MM.1S (cell line): ENCODE results near the gene NTN5.

Experiments used
- DNase-seq: peaks from one replicate; pipeline ENCODE4 v3.0.0-alpha.2; 2015
- H2AFZ ChIP-seq: fragments of 300-600 bp; sonication (generic); 2 replicates; pipeline ENCODE4 v1.6.0; 2016; ENCODE audit warnings: antibody characterized with exemption, low read length
- H3F3A ChIP-seq: fragments of 300-600 bp; sonication (generic); 2 replicates; pipeline ENCODE4 v1.6.1; 2016; ENCODE audit warnings: mild to moderate bottlenecking, antibody characterized with exemption, low read length, moderate library complexity, mixed read lengths; ENCODE audit not compliant: insufficient read depth
- H3K27ac ChIP-seq: fragments of 300-600 bp; sonication (generic); 2 replicates; pipeline ENCODE4 v1.5.1; 2016; ENCODE audit warnings: mild to moderate bottlenecking, low read length
- H3K27me3 ChIP-seq: fragments of 300-600 bp; sonication (generic); replicated peaks from 2 replicates; pipeline ENCODE4 v1.6.0; 2016; ENCODE audit warnings: low read length; ENCODE audit not compliant: insufficient read depth
- H3K36me3 ChIP-seq: fragments of 300-600 bp; sonication (generic); replicated peaks from 2 replicates; pipeline ENCODE4 v1.6.1; 2016; ENCODE audit warnings: mild to moderate bottlenecking, low read length, mixed read lengths; ENCODE audit not compliant: insufficient read depth
- H3K4me1 ChIP-seq: fragments of 300-600 bp; sonication (generic); 2 replicates; pipeline ENCODE4 v1.6.1; 2016; ENCODE audit warnings: low read length, mixed read lengths
- H3K4me2 ChIP-seq: fragments of 300-600 bp; sonication (generic); 2 replicates; pipeline ENCODE4 v1.6.0; 2016; ENCODE audit warnings: low read depth, low read length
- H3K4me3 ChIP-seq: fragments of 300-600 bp; sonication (generic); 2 replicates; pipeline ENCODE4 v1.5.1; 2016; ENCODE audit warnings: low read length, mixed read lengths
- H3K79me2 ChIP-seq: fragments of 300-600 bp; sonication (generic); 2 replicates; pipeline ENCODE4 v1.6.1; 2016; ENCODE audit warnings: mixed run types, low read length, mixed read lengths
- H3K9ac ChIP-seq: fragments of 300-600 bp; sonication (generic); 2 replicates; pipeline ENCODE4 v1.6.1; 2016; ENCODE audit warnings: low read length, mixed read lengths
- H3K9me2 ChIP-seq: fragments of 300-600 bp; sonication (generic); replicated peaks from 2 replicates; pipeline ENCODE4 v1.6.1; 2016; ENCODE audit warnings: mild to moderate bottlenecking, low read length, mixed read lengths; ENCODE audit not compliant: insufficient read depth
- H3K9me3 ChIP-seq: fragments of 300-600 bp; sonication (generic); replicated peaks from 2 replicates; pipeline ENCODE4 v1.6.1; 2016; ENCODE audit warnings: mild to moderate bottlenecking, low read length, mixed read lengths; ENCODE audit not compliant: insufficient read depth
- H4K20me1 ChIP-seq: fragments of 300-600 bp; sonication (generic); 2 replicates; pipeline ENCODE4 v1.6.1; 2016; ENCODE audit warnings: mild to moderate bottlenecking, low read length, moderate library complexity, mixed read lengths; ENCODE audit not compliant: insufficient read depth
- EZH2 ChIP-seq: fragments of 300-600 bp; sonication (generic); optimal IDR thresholded peaks from 2 replicates; pipeline ENCODE3; 2017; ENCODE audit warnings: low read depth, mild to moderate bottlenecking, antibody characterized with exemption, low read length, mixed read lengths
- EZH2phosphoT487 ChIP-seq: fragments of 300-600 bp; sonication (generic); IDR thresholded peaks from 2 replicates; pipeline ENCODE4 v1.6.1; 2018; ENCODE audit warnings: antibody characterized with exemption, low read length
- TF ChIP-seq, protein P1 (sequence below): fragments of 300-600 bp; sonication (generic); IDR thresholded peaks from 2 replicates; pipeline ENCODE4 v1.5.1; 2016; ENCODE audit warnings: antibody characterized with exemption, low read length, mixed read lengths

NTN5 gene

GRCh38 chr19:48654299-48655059, 18.3 kb downstream of the NTN5 start:
- Histone ChIP-seq H3K27me3 (peaks cover 48% of the 10 kb centered on the region), H3K79me2 (no peaks in the 10 kb centered on the region), H3K4me1 (0 out of 2 replicates have a peak, but pooled peaks cover under 1% of the 10 kb centered on the region), H3K36me3 (no peaks in the 10 kb centered on the region), H2AFZ (no peak overlapping the region), H3K4me2 (no peak overlapping the region), H3K27ac (no peak overlapping the region), H3K9me2 (no peaks in the 10 kb centered on the region), H3K4me3 (no peak overlapping the region), H3K9ac (no peak overlapping the region), H4K20me1 (no peaks in the 10 kb centered on the region), H3F3A (no peaks in the 10 kb centered on the region), H3K9me3 (no peaks in the 10 kb centered on the region)
- no peak for DNase-seq
- TF ChIP-seq, protein P1, sequence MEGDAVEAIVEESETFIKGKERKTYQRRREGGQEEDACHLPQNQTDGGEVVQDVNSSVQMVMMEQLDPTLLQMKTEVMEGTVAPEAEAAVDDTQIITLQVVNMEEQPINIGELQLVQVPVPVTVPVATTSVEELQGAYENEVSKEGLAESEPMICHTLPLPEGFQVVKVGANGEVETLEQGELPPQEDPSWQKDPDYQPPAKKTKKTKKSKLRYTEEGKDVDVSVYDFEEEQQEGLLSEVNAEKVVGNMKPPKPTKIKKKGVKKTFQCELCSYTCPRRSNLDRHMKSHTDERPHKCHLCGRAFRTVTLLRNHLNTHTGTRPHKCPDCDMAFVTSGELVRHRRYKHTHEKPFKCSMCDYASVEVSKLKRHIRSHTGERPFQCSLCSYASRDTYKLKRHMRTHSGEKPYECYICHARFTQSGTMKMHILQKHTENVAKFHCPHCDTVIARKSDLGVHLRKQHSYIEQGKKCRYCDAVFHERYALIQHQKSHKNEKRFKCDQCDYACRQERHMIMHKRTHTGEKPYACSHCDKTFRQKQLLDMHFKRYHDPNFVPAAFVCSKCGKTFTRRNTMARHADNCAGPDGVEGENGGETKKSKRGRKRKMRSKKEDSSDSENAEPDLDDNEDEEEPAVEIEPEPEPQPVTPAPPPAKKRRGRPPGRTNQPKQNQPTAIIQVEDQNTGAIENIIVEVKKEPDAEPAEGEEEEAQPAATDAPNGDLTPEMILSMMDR, result no peak
- TF ChIP-seq EZH2phosphoT487 (no peak), EZH2 (no peak)

GRCh38 chr19:48651683-48652048, 21.2 kb downstream of the NTN5 start:
- Histone ChIP-seq H3K27me3 (peaks cover 32% of the 10 kb centered on the region), H3K27ac (no peak overlapping the region), H3K79me2 (no peaks in the 10 kb centered on the region), H3K36me3 (no peaks in the 10 kb centered on the region), H3F3A (no peaks in the 10 kb centered on the region; the same call in 1 of the 2 replicates), H4K20me1 (no peaks in the 10 kb centered on the region), H2AFZ (no peak overlapping the region), H3K4me3 (no peak overlapping the region), H3K9me2 (no peaks in the 10 kb centered on the region), H3K4me2 (no peak overlapping the region), H3K9me3 (no peaks in the 10 kb centered on the region), H3K9ac (no peak overlapping the region), H3K4me1 (peaks cover 7% of the 10 kb centered on the region; the same call in 1 of the 2 replicates)
- DNase-seq, result no peak
- TF ChIP-seq EZH2phosphoT487, result no peak
- no peak for TF ChIP-seq EZH2
- TF ChIP-seq, protein P1, result no peak

DNA sequence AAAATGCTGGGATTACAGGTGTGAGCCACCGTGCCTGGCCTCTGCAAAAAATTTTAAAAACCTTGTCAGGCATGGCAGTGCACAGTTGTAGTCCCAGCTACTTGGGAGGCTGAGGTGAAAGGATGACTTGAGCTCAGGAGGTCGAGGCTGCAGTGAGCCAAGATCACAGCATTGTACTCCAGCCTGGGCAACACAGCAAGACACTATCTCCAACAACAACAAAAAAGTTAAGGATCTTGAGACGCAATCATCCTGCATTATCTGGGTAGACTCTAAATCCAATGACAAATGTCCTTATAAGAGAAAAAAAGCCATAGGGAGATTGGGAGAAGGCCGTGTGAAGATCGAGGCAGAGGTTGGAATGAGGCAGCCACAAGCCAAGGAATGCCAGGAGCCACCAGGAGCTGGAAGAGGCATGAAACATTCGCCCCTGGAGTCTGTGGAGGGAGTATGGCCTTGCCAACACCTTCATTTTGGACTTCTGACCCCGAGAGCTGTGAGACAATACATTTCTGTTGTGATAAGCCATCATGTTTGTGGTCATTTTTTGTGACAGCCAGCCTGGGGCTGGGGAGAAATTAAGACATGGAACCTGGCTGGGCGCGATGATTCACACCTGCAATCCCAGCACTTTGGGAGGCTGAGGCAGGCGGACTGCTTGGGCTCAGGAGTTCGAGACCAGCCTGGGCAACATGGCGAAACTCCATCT, 21.7 kb downstream of the NTN5 start:
- Histone ChIP-seq H3K27ac (no peak overlapping the region), H3K4me3 (no peak overlapping the region), H3K79me2 (no peaks in the 10 kb centered on the region), H4K20me1 (no peaks in the 10 kb centered on the region), H3K27me3 (peaks cover 26% of the 10 kb centered on the region), H3K9ac (no peak overlapping the region), H2AFZ (no peak overlapping the region), H3K9me2 (no peaks in the 10 kb centered on the region), H3K9me3 (no peaks in the 10 kb centered on the region), H3F3A (no peaks in the 10 kb centered on the region; the same call in 1 of the 2 replicates), H3K36me3 (no peaks in the 10 kb centered on the region), H3K4me2 (no peak overlapping the region), H3K4me1 (peaks cover 7% of the 10 kb centered on the region; the same call in 1 of the 2 replicates)
- TF ChIP-seq EZH2phosphoT487 (no peak), EZH2 (no peak)
- TF ChIP-seq, protein P1, result no peak
- DNase-seq, result no peak
